LNCaP clone FGC (cell line): Measurements from ENCODE around the gene PRDM16.

ENCODE experiments used
- DNase-seq: peaks from one replicate; pipeline ENCODE4 v3.0.0-alpha.2; 2011; ENCODE audit warnings: low read depth
- H3K4me3 ChIP-seq: 2 replicates; pipeline ENCODE4 v1.5.1; 2011; ENCODE audit warnings: mild to moderate bottlenecking, low read depth, low read length, control low read depth
- CTCF ChIP-seq: IDR thresholded peaks from 2 replicates; pipeline ENCODE4 v1.5.1; 2012; ENCODE audit warnings: mild to moderate bottlenecking; ENCODE audit not compliant: control insufficient read depth, insufficient read depth; ENCODE audit errors: extremely low read depth

The PRDM16 gene

GRCh38 chr1:3442901-3443300 lies 373.9 kb downstream of the PRDM16 start:
- H3K4me3 ChIP-seq = no peak overlapping the region
- no peak for DNase-seq
- no peak for TF ChIP-seq CTCF

DNA sequence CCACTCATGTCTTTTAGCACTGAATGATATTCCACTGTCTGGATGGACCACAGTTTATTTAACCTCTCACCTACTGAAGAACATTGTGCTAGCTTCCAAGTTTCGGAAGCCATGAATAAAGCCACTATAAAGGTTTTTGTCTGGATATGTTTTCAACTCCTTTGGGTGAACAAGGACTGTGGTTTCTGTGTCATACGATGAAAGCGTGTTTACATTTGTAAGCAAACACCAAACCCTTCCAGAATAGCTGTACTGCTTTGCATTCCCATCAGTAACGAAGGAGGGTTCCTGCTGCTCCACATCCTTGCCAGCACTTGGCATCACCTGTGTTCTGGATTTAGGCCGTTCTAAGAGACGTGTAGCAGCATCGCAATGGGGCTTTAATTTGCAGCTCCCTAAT lies 374.8 kb downstream of the PRDM16 start:
- no peak for TF ChIP-seq CTCF
- DNase-seq = no peak

DNA sequence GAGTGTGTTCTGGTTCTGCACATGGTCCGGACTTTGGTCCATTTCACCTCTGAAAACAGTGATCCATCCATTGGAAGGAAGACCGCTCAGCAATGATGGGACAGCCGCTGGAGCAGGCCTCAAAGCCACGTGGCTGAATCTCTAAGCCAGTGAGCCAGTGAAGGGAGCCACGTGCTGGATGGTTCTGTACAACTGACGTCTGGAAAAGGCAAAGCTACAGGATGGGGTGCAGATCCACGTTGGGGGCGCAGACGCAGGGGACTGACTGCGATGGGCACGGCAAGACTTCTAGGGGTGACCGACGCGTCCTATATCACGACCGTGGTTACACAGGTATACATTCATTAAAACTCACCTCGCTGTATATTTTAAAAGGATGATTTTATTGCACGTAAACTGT lies 375.3 kb downstream of the PRDM16 start:
- DNase-seq = no peak
- no peak for TF ChIP-seq CTCF
- no peak overlapping the region for H3K4me3 ChIP-seq

More for the DNA sequence above, 374.8 kb downstream of the PRDM16 start:
- H3K4me3 ChIP-seq = no peak overlapping the region

GRCh38 chr1:3444736-3445135 lies 375.7 kb downstream of the PRDM16 start:
- H3K4me3 ChIP-seq = no peak overlapping the region
- no peak for TF ChIP-seq CTCF
- no peak for DNase-seq

DNA sequence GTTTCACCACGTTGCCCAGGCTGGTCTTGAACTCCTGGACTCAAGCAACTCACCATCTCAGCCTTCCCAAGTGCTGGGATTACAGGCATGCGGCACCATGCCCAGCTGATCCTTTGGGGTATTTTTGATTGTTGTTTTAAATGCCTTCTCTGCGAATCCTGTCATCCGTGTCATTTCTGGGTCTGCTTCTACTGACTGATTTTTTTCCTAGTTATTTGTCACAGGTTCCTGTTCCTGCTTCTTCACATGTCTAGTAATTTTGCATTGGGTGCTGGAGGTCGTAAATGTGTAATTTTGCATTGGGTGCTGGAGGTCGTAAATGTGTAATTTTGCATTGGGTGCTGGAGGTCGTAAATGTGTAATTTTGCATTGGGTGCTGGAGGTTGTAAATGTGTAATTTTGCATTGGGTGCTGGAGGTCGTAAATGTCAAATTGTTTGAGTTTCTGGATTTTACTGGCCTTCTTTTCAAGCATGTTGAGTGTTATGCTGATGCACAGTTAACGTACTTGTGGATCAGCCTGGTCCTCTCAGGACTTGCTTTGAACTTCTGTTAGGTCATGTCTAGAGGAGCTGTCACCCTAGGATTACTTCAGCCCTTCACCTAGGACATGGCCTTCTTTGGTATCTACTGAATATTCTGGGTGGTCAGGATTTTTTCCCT lies 381.3 kb downstream of the PRDM16 start:
- no peak for TF ChIP-seq CTCF
- no peak for DNase-seq
- no peak overlapping the region for H3K4me3 ChIP-seq

GRCh38 chr1:3450983-3451382 lies 382.0 kb downstream of the PRDM16 start:
- no peak for DNase-seq
- TF ChIP-seq CTCF = no peak
- H3K4me3 ChIP-seq = no peak overlapping the region
